ENCODE data around the gene SCT. TPM values are rescaled to one million over a fixed set of nuclear protein-coding genes. Genes with fewer than 3 reads are reported as not detected.
"Not testable (repeated sequence)": the region's sequence is repeated elsewhere in the genome, so short reads cannot be mapped to it uniquely, and the experiment has no call there.

The SCT gene
- polyA plus RNA-seq, 3 donors = not detected

GRCh38 chr11:650482-650881, 23.5 kb upstream of the SCT start:
- Histone ChIP-seq H3K4me2 (replicated peaks; ENCODE audit: extremely low read depth, low read length, poor library complexity, severe bottlenecking) (no peak overlapping the region), H3K4me3 (replicated peaks in 1 of 3; ENCODE audit: low read depth in 2 of 3, low read length in 3 of 3) (no peak overlapping the region), H4K20me1 (ENCODE audit: insufficient read depth, low read length) (no peaks in the 10 kb centered on the region), H3K36me3 (replicated peaks in 1 of 2; ENCODE audit: control insufficient read depth in 1 of 2, insufficient read depth in 2 of 2, low read length in 2 of 2) (peaks cover 17 to 57% of the 10 kb centered on the region in 2 donors), H3K79me2 (ENCODE audit: insufficient read depth, low read length) (no peaks in the 10 kb centered on the region), H2AFZ (ENCODE audit: insufficient read depth, low read depth, low read length, poor library complexity, severe bottlenecking) (no peak overlapping the region), H3K27ac (ENCODE audit: low read depth in 1 of 2, low read length in 2 of 2) (no peak overlapping the region), H3K27me3 (ENCODE audit: control insufficient read depth in 2 of 2, insufficient read depth in 2 of 2, low read length in 2 of 2) (no peaks in the 10 kb centered on the region), H3K9ac (ENCODE audit: insufficient read depth, low read length, poor library complexity, severe bottlenecking) (no peak overlapping the region), H3K4me1 (ENCODE audit: control insufficient read depth in 1 of 2, insufficient read depth in 2 of 2, low read length in 2 of 2) (no peaks in the 10 kb centered on the region), H3K9me3 (replicated peaks in 1 of 2; ENCODE audit: control insufficient read depth in 1 of 2, insufficient read depth in 1 of 2, low read length in 2 of 2) (peaks cover 0 to 6% of the 10 kb centered on the region in 2 donors)
- WGBS (ENCODE audit: insufficient coverage) = 98% methylated on average over 6 of the region's 10 CpGs
- intact Hi-C loops (cut with micrococcal nuclease) = no loop called here
- DNase-seq = no peak
- TF ChIP-seq, protein P1, sequence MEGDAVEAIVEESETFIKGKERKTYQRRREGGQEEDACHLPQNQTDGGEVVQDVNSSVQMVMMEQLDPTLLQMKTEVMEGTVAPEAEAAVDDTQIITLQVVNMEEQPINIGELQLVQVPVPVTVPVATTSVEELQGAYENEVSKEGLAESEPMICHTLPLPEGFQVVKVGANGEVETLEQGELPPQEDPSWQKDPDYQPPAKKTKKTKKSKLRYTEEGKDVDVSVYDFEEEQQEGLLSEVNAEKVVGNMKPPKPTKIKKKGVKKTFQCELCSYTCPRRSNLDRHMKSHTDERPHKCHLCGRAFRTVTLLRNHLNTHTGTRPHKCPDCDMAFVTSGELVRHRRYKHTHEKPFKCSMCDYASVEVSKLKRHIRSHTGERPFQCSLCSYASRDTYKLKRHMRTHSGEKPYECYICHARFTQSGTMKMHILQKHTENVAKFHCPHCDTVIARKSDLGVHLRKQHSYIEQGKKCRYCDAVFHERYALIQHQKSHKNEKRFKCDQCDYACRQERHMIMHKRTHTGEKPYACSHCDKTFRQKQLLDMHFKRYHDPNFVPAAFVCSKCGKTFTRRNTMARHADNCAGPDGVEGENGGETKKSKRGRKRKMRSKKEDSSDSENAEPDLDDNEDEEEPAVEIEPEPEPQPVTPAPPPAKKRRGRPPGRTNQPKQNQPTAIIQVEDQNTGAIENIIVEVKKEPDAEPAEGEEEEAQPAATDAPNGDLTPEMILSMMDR (IDR thresholded peaks at IDR 0.05) = no peak
- no peaks in the 10 kb centered on the region for H3K4me1 Mint-ChIP-seq
- no peak overlapping the region for H3K4me3 Mint-ChIP-seq
- H3K9me3 Mint-ChIP-seq = peaks cover 0 to 12% (median 4%) of the 10 kb centered on the region in 7 donors
- H3K27me3 Mint-ChIP-seq (ENCODE audit: low read depth in 3 of 3) = no peaks in the 10 kb centered on the region
- H3K36me3 Mint-ChIP-seq = peaks cover 35 to 79% of the 10 kb centered on the region in 2 donors
- H3K27ac Mint-ChIP-seq = no peak overlapping the region

GRCh38 chr11:647672-648158, 20.7 kb upstream of the SCT start:
- H3K27me3 Mint-ChIP-seq (ENCODE audit: low read depth in 3 of 3); H3K4me1 ChIP-seq (ENCODE audit: control insufficient read depth in 1 of 2, insufficient read depth in 2 of 2, low read length in 2 of 2); H3K9me3 Mint-ChIP-seq; DNase-seq; H3K4me3 Mint-ChIP-seq; H3K27ac ChIP-seq (ENCODE audit: low read depth in 1 of 2, low read length in 2 of 2); H3K4me3 ChIP-seq (replicated peaks in 1 of 3; ENCODE audit: low read depth in 2 of 3, low read length in 3 of 3); H3K4me2 ChIP-seq (replicated peaks; ENCODE audit: extremely low read depth, low read length, poor library complexity, severe bottlenecking); H3K9ac ChIP-seq (ENCODE audit: insufficient read depth, low read length, poor library complexity, severe bottlenecking); H3K27ac Mint-ChIP-seq; H3K27me3 ChIP-seq (ENCODE audit: control insufficient read depth in 2 of 2, insufficient read depth in 2 of 2, low read length in 2 of 2); H3K79me2 ChIP-seq (ENCODE audit: insufficient read depth, low read length); intact Hi-C loops (cut with micrococcal nuclease); H3K4me1 Mint-ChIP-seq; H4K20me1 ChIP-seq (ENCODE audit: insufficient read depth, low read length); H3K9me3 ChIP-seq (replicated peaks in 1 of 2; ENCODE audit: control insufficient read depth in 1 of 2, insufficient read depth in 1 of 2, low read length in 2 of 2); H2AFZ ChIP-seq (ENCODE audit: insufficient read depth, low read depth, low read length, poor library complexity, severe bottlenecking): not testable (repeated sequence)
- H3K36me3 Mint-ChIP-seq = peaks cover 38 to 87% of the 10 kb centered on the region in 2 donors
- H3K36me3 ChIP-seq (replicated peaks in 1 of 2; ENCODE audit: control insufficient read depth in 1 of 2, insufficient read depth in 2 of 2, low read length in 2 of 2) = peaks cover 26 to 73% of the 10 kb centered on the region in 2 donors
- WGBS (ENCODE audit: insufficient coverage) = 97% methylated on average over 4 of the region's 14 CpGs
